H1 (cell line): Measurements from ENCODE around the gene POLR3F.

Experiments used
- EZH2 ChIP-seq: fragments of 200-600 bp; sonication (generic); IDR thresholded peaks from 2 replicates; pipeline ENCODE4 v1.7.1; 2012; ENCODE audit warnings: low read depth, mild to moderate bottlenecking, moderate library complexity, low read length, inconsistent platforms; ENCODE audit not compliant: severe bottlenecking
- HDAC2 ChIP-seq, 2 experiments: fragments of 300-600 bp in 1 of 2; sonication (generic) in 1 of 2; IDR thresholded peaks; 2 replicates each; pipeline ENCODE4 v1.6.1; 2011 to 2012; ENCODE audit warnings: low read depth in 2 of 2, low read length in 2 of 2, mild to moderate bottlenecking in 2 of 2, moderate library complexity in 2 of 2, borderline replicate concordance in 1 of 2, inconsistent platforms in 1 of 2
- JUND ChIP-seq: IDR thresholded peaks from 2 replicates; pipeline ENCODE4 v1.6.1; 2011; ENCODE audit warnings: mild to moderate bottlenecking, improper control_type of control experiment, low read length
- NRF1 ChIP-seq: IDR thresholded peaks from 2 replicates; pipeline ENCODE4 v1.6.1; 2011; ENCODE audit warnings: mild to moderate bottlenecking, low read depth, low read length, improper control_type of control experiment
- POLR2A ChIP-seq, 2 experiments: IDR thresholded peaks; 1 replicate in 1 of 2; 2 replicates in 1 of 2; pipeline ENCODE4 v1.6.1; 2011; ENCODE audit warnings: low read depth in 2 of 2, low read length in 2 of 2, mild to moderate bottlenecking in 2 of 2; ENCODE audit errors: control extremely low read depth in 1 of 2
- RAD21 ChIP-seq, 2 experiments: IDR thresholded peaks in 1 of 2; conservative IDR thresholded peaks in 1 of 2; 2 replicates each; pipeline ENCODE4 v1.6.1; 2011; ENCODE audit warnings: low read depth in 2 of 2, low read length in 2 of 2, improper control_type of control experiment in 1 of 2, inconsistent platforms in 1 of 2, mild to moderate bottlenecking in 1 of 2, moderate library complexity in 1 of 2
- SIN3A ChIP-seq, 2 experiments: IDR thresholded peaks in 1 of 2; conservative IDR thresholded peaks in 1 of 2; 2 replicates each; pipeline ENCODE4 v1.6.1; 2011 to 2012; ENCODE audit warnings: low read length in 2 of 2, improper control_type of control experiment in 1 of 2, low read depth in 1 of 2, mild to moderate bottlenecking in 1 of 2
- SIX5 ChIP-seq: IDR thresholded peaks from 2 replicates; pipeline ENCODE4 v1.6.1; 2011; ENCODE audit warnings: mild to moderate bottlenecking, low read depth, low read length
- SP2 ChIP-seq: IDR thresholded peaks from 2 replicates; pipeline ENCODE4 v1.6.1; 2012; ENCODE audit warnings: mild to moderate bottlenecking, low read length, inconsistent platforms
- TCF12 ChIP-seq: IDR thresholded peaks from 2 replicates; pipeline ENCODE4 v1.6.1; 2011; ENCODE audit warnings: low read depth, mild to moderate bottlenecking, low read length
- YY1 ChIP-seq: IDR thresholded peaks from 2 replicates; pipeline ENCODE4 v1.6.1; 2011; ENCODE audit warnings: low read depth, mild to moderate bottlenecking, low read length
- TF ChIP-seq, protein P1 (sequence below), 3 experiments: IDR thresholded peaks; 1 replicate in 2 of 3; 2 replicates in 1 of 3; pipeline versions ENCODE4 v1.5.1 to v1.6.1; 2011; ENCODE audit warnings: low read length in 3 of 3, mild to moderate bottlenecking in 3 of 3, inconsistent platforms in 2 of 3, low read depth in 1 of 3, moderate library complexity in 1 of 3; ENCODE audit not compliant: insufficient read depth in 1 of 3; ENCODE audit errors: control extremely low read depth in 1 of 3
- TF ChIP-seq, protein P2 (sequence below): fragments of 300-600 bp; sonication (generic); IDR thresholded peaks from 2 replicates; pipeline ENCODE4 v1.7.1; 2012; ENCODE audit warnings: low read length, moderate library complexity, mild to moderate bottlenecking, inconsistent platforms; ENCODE audit not compliant: insufficient replicate concordance

DNA sequence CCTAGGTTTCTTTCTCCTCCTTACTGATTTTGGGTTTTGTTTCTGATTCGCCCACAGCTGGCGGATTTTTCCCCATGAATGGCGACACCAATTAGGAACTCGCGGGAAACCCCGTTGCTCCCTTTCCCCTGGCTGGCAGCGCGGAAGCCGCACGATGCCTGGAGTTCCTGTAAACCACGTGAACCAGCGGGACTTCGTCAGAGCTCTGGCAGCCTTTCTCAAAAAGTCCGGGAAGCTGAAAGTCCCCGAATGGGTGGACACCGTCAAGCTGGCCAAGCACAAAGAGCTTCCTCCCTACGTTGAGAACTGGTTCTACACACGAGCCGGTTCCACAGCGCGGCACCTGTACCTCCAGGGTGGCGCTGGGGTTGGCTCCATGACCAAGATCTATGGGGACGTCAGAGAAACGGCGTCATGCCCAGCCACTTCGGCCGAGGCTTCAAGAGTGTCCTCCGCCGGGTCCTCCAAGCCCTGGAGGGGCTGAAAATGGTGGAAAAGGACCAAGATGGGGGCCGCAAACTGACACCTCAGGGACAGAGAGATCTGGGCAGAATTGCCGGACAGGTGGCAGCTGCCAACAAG lies 37.4 kb downstream of the POLR3F start:
- TF ChIP-seq POLR2A (IDR thresholded peaks at IDR 0.05; ENCODE audit: control extremely low read depth in 1 of 2, low read depth in 2 of 2, low read length in 2 of 2) (no peak), RAD21 (IDR thresholded peaks at IDR 0.05 in 1 of 2, conservative IDR thresholded peaks at IDR 0.05 in 1 of 2; ENCODE audit: low read depth in 2 of 2, low read length in 2 of 2) (no peak), EZH2 (no peak), JUND (no peak), SIX5 (no peak), NRF1 (no peak), YY1 (no peak), SP2 (no peak), SIN3A (conservative IDR thresholded peaks at IDR 0.05 in 1 of 2, IDR thresholded peaks at IDR 0.05 in 1 of 2; ENCODE audit: low read depth in 1 of 2, low read length in 2 of 2) (no peak), HDAC2 (IDR thresholded peaks at IDR 0.05; ENCODE audit: borderline replicate concordance in 1 of 2, low read depth in 2 of 2, low read length in 2 of 2) (no peak), TCF12 (no peak)
- TF ChIP-seq, protein P1, sequence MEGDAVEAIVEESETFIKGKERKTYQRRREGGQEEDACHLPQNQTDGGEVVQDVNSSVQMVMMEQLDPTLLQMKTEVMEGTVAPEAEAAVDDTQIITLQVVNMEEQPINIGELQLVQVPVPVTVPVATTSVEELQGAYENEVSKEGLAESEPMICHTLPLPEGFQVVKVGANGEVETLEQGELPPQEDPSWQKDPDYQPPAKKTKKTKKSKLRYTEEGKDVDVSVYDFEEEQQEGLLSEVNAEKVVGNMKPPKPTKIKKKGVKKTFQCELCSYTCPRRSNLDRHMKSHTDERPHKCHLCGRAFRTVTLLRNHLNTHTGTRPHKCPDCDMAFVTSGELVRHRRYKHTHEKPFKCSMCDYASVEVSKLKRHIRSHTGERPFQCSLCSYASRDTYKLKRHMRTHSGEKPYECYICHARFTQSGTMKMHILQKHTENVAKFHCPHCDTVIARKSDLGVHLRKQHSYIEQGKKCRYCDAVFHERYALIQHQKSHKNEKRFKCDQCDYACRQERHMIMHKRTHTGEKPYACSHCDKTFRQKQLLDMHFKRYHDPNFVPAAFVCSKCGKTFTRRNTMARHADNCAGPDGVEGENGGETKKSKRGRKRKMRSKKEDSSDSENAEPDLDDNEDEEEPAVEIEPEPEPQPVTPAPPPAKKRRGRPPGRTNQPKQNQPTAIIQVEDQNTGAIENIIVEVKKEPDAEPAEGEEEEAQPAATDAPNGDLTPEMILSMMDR (IDR thresholded peaks at IDR 0.05; ENCODE audit: control extremely low read depth in 1 of 3, insufficient read depth in 1 of 3, low read depth in 1 of 3, low read length in 3 of 3) = no peak
- TF ChIP-seq, protein P2, sequence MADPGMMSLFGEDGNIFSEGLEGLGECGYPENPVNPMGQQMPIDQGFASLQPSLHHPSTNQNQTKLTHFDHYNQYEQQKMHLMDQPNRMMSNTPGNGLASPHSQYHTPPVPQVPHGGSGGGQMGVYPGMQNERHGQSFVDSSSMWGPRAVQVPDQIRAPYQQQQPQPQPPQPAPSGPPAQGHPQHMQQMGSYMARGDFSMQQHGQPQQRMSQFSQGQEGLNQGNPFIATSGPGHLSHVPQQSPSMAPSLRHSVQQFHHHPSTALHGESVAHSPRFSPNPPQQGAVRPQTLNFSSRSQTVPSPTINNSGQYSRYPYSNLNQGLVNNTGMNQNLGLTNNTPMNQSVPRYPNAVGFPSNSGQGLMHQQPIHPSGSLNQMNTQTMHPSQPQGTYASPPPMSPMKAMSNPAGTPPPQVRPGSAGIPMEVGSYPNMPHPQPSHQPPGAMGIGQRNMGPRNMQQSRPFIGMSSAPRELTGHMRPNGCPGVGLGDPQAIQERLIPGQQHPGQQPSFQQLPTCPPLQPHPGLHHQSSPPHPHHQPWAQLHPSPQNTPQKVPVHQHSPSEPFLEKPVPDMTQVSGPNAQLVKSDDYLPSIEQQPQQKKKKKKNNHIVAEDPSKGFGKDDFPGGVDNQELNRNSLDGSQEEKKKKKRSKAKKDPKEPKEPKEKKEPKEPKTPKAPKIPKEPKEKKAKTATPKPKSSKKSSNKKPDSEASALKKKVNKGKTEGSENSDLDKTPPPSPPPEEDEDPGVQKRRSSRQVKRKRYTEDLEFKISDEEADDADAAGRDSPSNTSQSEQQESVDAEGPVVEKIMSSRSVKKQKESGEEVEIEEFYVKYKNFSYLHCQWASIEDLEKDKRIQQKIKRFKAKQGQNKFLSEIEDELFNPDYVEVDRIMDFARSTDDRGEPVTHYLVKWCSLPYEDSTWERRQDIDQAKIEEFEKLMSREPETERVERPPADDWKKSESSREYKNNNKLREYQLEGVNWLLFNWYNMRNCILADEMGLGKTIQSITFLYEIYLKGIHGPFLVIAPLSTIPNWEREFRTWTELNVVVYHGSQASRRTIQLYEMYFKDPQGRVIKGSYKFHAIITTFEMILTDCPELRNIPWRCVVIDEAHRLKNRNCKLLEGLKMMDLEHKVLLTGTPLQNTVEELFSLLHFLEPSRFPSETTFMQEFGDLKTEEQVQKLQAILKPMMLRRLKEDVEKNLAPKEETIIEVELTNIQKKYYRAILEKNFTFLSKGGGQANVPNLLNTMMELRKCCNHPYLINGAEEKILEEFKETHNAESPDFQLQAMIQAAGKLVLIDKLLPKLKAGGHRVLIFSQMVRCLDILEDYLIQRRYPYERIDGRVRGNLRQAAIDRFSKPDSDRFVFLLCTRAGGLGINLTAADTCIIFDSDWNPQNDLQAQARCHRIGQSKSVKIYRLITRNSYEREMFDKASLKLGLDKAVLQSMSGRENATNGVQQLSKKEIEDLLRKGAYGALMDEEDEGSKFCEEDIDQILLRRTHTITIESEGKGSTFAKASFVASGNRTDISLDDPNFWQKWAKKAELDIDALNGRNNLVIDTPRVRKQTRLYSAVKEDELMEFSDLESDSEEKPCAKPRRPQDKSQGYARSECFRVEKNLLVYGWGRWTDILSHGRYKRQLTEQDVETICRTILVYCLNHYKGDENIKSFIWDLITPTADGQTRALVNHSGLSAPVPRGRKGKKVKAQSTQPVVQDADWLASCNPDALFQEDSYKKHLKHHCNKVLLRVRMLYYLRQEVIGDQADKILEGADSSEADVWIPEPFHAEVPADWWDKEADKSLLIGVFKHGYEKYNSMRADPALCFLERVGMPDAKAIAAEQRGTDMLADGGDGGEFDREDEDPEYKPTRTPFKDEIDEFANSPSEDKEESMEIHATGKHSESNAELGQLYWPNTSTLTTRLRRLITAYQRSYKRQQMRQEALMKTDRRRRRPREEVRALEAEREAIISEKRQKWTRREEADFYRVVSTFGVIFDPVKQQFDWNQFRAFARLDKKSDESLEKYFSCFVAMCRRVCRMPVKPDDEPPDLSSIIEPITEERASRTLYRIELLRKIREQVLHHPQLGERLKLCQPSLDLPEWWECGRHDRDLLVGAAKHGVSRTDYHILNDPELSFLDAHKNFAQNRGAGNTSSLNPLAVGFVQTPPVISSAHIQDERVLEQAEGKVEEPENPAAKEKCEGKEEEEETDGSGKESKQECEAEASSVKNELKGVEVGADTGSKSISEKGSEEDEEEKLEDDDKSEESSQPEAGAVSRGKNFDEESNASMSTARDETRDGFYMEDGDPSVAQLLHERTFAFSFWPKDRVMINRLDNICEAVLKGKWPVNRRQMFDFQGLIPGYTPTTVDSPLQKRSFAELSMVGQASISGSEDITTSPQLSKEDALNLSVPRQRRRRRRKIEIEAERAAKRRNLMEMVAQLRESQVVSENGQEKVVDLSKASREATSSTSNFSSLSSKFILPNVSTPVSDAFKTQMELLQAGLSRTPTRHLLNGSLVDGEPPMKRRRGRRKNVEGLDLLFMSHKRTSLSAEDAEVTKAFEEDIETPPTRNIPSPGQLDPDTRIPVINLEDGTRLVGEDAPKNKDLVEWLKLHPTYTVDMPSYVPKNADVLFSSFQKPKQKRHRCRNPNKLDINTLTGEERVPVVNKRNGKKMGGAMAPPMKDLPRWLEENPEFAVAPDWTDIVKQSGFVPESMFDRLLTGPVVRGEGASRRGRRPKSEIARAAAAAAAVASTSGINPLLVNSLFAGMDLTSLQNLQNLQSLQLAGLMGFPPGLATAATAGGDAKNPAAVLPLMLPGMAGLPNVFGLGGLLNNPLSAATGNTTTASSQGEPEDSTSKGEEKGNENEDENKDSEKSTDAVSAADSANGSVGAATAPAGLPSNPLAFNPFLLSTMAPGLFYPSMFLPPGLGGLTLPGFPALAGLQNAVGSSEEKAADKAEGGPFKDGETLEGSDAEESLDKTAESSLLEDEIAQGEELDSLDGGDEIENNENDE = no peak
